H9 (cell line): ENCODE measurements around the gene PDCD4. TPM values are rescaled to one million over a fixed set of nuclear protein-coding genes. Genes with fewer than 3 reads are reported as not detected.
A peak's percentile ranks its signal among the peaks of the same experiment; 100 is the strongest.

Source experiments
- DNase-seq: peaks from one replicate; pipeline ENCODE4 v3.0.0-alpha.2; 2017
- H2AFZ ChIP-seq: one replicate; pipeline ENCODE4 v1.6.1; 2013; ENCODE audit warnings: mild to moderate bottlenecking, low read length, control low read depth, moderate library complexity
- H2AK5ac ChIP-seq: 2 replicates; pipeline ENCODE4 v1.6.1; 2013; ENCODE audit warnings: low read length, control low read depth, mixed read lengths; ENCODE audit not compliant: insufficient read length
- H2BK120ac ChIP-seq: one replicate; pipeline ENCODE4 v1.6.1; 2013; ENCODE audit warnings: low read depth, mild to moderate bottlenecking, low read length, control low read depth, inconsistent platforms; ENCODE audit not compliant: poor library complexity, severe bottlenecking
- H2BK12ac ChIP-seq: 2 replicates; pipeline ENCODE4 v1.6.1; 2013; ENCODE audit warnings: low read length, control low read depth, mixed read lengths, low read depth; ENCODE audit not compliant: insufficient read length
- H2BK15ac ChIP-seq: 2 replicates; pipeline ENCODE4 v1.6.1; 2013; ENCODE audit warnings: low read depth, low read length, control low read depth
- H2BK20ac ChIP-seq: one replicate; pipeline ENCODE4 v1.6.1; 2013; ENCODE audit warnings: low read depth, mild to moderate bottlenecking, low read length, control low read depth, inconsistent platforms; ENCODE audit not compliant: poor library complexity, severe bottlenecking
- H2BK5ac ChIP-seq: 2 replicates; pipeline ENCODE4 v1.6.1; 2013; ENCODE audit warnings: low read length, control low read depth, mixed read lengths; ENCODE audit not compliant: insufficient read length
- H3K14ac ChIP-seq: 2 replicates; pipeline ENCODE4 v1.6.1; 2013; ENCODE audit warnings: low read length, control low read depth; ENCODE audit not compliant: insufficient read depth
- H3K18ac ChIP-seq: 2 replicates; pipeline ENCODE4 v1.6.1; 2013; ENCODE audit warnings: low read depth, mild to moderate bottlenecking, mixed read lengths, low read length, control low read depth; ENCODE audit not compliant: insufficient read length
- H3K23ac ChIP-seq: 2 replicates; pipeline ENCODE4 v1.6.1; 2013; ENCODE audit warnings: low read length, control low read depth, mixed read lengths, low read depth; ENCODE audit not compliant: insufficient read length
- H3K23me2 ChIP-seq: 2 replicates; pipeline ENCODE4 v1.6.1; 2013; ENCODE audit warnings: low read depth, mild to moderate bottlenecking, mixed read lengths, low read length, control low read depth; ENCODE audit not compliant: insufficient read length, poor library complexity, severe bottlenecking
- H3K27ac ChIP-seq: 2 replicates; pipeline ENCODE4 v1.5.1; 2013; ENCODE audit warnings: low read length, control low read depth, mixed read lengths, low read depth; ENCODE audit not compliant: insufficient read length
- H3K27me3 ChIP-seq: 2 replicates; pipeline ENCODE4 v1.6.1; 2013; ENCODE audit warnings: low read length, control low read depth, inconsistent platforms; ENCODE audit not compliant: insufficient read depth
- H3K4ac ChIP-seq: 2 replicates; pipeline ENCODE4 v1.6.1; 2013; ENCODE audit warnings: low read depth, mild to moderate bottlenecking, control low read depth, inconsistent platforms, low read length, moderate library complexity
- H3K4me1 ChIP-seq: 2 replicates; pipeline ENCODE4 v1.6.1; 2013; ENCODE audit warnings: low read length, control low read depth, inconsistent platforms; ENCODE audit not compliant: insufficient read depth
- H3K4me2 ChIP-seq: 2 replicates; pipeline ENCODE4 v1.6.1; 2013; ENCODE audit warnings: low read length, control low read depth, mixed read lengths; ENCODE audit not compliant: insufficient read length, insufficient read depth
- H3K56ac ChIP-seq: 2 replicates; pipeline ENCODE4 v1.6.1; 2013; ENCODE audit warnings: low read depth, mild to moderate bottlenecking, mixed read lengths, low read length, control low read depth; ENCODE audit not compliant: insufficient read length
- H3K79me1 ChIP-seq: 2 replicates; pipeline ENCODE4 v1.6.1; 2013; ENCODE audit warnings: low read depth, mild to moderate bottlenecking, moderate library complexity, low read length, control low read depth, inconsistent platforms; ENCODE audit not compliant: insufficient read depth, poor library complexity, severe bottlenecking
- H3K79me2 ChIP-seq: 2 replicates; pipeline ENCODE4 v1.6.1; 2013; ENCODE audit warnings: low read length, control low read depth, inconsistent platforms; ENCODE audit not compliant: insufficient read depth
- H3K9ac ChIP-seq: 2 replicates; pipeline ENCODE4 v1.6.1; 2013; ENCODE audit warnings: low read length, control low read depth, mixed read lengths; ENCODE audit not compliant: insufficient read length; ENCODE audit errors: extremely low read depth
- H3K9me3 ChIP-seq: one replicate; pipeline ENCODE4 v1.6.1; 2013; ENCODE audit warnings: low read depth, low read length, inconsistent platforms; ENCODE audit not compliant: control insufficient read depth
- H3T11ph ChIP-seq: one replicate; pipeline ENCODE4 v1.6.1; 2013; ENCODE audit warnings: mild to moderate bottlenecking, low read length, control low read depth, inconsistent platforms
- H4K20me1 ChIP-seq: one replicate; pipeline ENCODE4 v1.6.1; 2013; ENCODE audit not compliant: control insufficient read depth, insufficient read length, insufficient read depth
- H4K5ac ChIP-seq: 2 replicates; pipeline ENCODE4 v1.6.1; 2013; ENCODE audit warnings: low read depth, mild to moderate bottlenecking, mixed read lengths, low read length, control low read depth; ENCODE audit not compliant: insufficient read length
- H4K8ac ChIP-seq: replicated peaks from 2 replicates; pipeline ENCODE4 v1.6.1; 2013; ENCODE audit warnings: low read length, control low read depth, mixed read lengths, low read depth; ENCODE audit not compliant: insufficient read length
- H4K91ac ChIP-seq: 2 replicates; pipeline ENCODE4 v1.6.1; 2013; ENCODE audit warnings: low read depth, mild to moderate bottlenecking, moderate library complexity, mixed read lengths, low read length, control low read depth; ENCODE audit not compliant: insufficient read length
- H3K27ac Mint-ChIP-seq, 3 experiments: 2 replicates in 2 of 3; 3 replicates in 1 of 3; pipeline ENCODE4 v1.8.0; 2020 to 2021; ENCODE audit warnings: mixed read lengths in 3 of 3, mild to moderate bottlenecking in 1 of 3, moderate library complexity in 1 of 3
- H3K27me3 Mint-ChIP-seq: 2 replicates; pipeline ENCODE4 v1.8.0; 2021; ENCODE audit warnings: low read depth, mild to moderate bottlenecking, moderate library complexity, mixed read lengths
- H3K36me3 Mint-ChIP-seq, 3 experiments: 2 replicates in 2 of 3; 3 replicates in 1 of 3; pipeline ENCODE4 v1.8.0; 2020 to 2021; ENCODE audit warnings: low read depth in 3 of 3, mixed read lengths in 3 of 3; ENCODE audit not compliant: insufficient read depth in 1 of 3
- H3K4me1 Mint-ChIP-seq, 2 experiments: 2 replicates each; pipeline ENCODE4 v1.8.0; 2020; ENCODE audit warnings: mixed read lengths in 2 of 2
- H3K4me3 Mint-ChIP-seq, 2 experiments: 2 replicates in 1 of 2; 3 replicates in 1 of 2; pipeline ENCODE4 v1.8.0; 2020 to 2021; ENCODE audit warnings: mild to moderate bottlenecking in 2 of 2, mixed read lengths in 2 of 2, moderate library complexity in 1 of 2
- H3K9me3 Mint-ChIP-seq, 2 experiments: 2 replicates in 1 of 2; 3 replicates in 1 of 2; pipeline ENCODE4 v1.8.0; 2020; ENCODE audit warnings: mild to moderate bottlenecking in 2 of 2, mixed read lengths in 2 of 2, moderate library complexity in 1 of 2
- CTCF ChIP-seq: fragments of 200-600 bp; sonication (generic); conservative IDR thresholded peaks from 3 replicates; pipeline ENCODE4 v1.8.0; 2021; ENCODE audit warnings: antibody characterized with exemption, mild to moderate bottlenecking
- WGBS: extraction: QIAGEN DNeasy Blood & Tissue Kit; methylation state at CpG from one replicate; pipeline ENCODE4 v1.1.7; 2013; ENCODE audit warnings: missing lambda C conversion rate, low lambda C conversion rate, mixed read lengths; ENCODE audit not compliant: insufficient read length; ENCODE audit errors: extremely low coverage; 5-methylcytosine and 5-hydroxymethylcytosine counted together
- total RNA-seq: library from RNA; stranded (reverse); gene quantifications from 2 replicates; pipeline ENCODE4 v1.2.1, GENCODE V29; 2021

PDCD4 gene
- total RNA-seq, 1 experiment from 2014 or later, result 29.3 TPM

- Mint-ChIP-seq H3K4me3 (no peak overlapping the region), H3K9me3 (no peaks in the 10 kb centered on the region), H3K4me1 (peaks cover 20 to 22% of the 10 kb centered on the region in 2 experiments), H3K27me3 (no peaks in the 10 kb centered on the region), H3K36me3 (no peaks in the 10 kb centered on the region), H3K27ac (peak overlapping the region in 2 of 3 experiments; percentile 55 to 80; a peak in 4 of 7 replicates)
- no peak overlapping the region for H4K5ac ChIP-seq
- H4K20me1 ChIP-seq, result no peaks in the 10 kb centered on the region
- no peak overlapping the region for H2BK5ac ChIP-seq
- no peak overlapping the region for H2BK20ac ChIP-seq
- H3T11ph ChIP-seq, result no peak overlapping the region
- H3K27ac ChIP-seq, result no peak overlapping the region
- no peak overlapping the region for H2BK12ac ChIP-seq
- no peak overlapping the region for H3K4me2 ChIP-seq
- DNase-seq, result peak; percentile 67
- no peak for TF ChIP-seq CTCF
- H3K14ac ChIP-seq, result no peak overlapping the region
- H3K9me3 ChIP-seq, result no peaks in the 10 kb centered on the region
- H3K23me2 ChIP-seq, result no peaks in the 10 kb centered on the region
- H2BK120ac ChIP-seq, result no peak overlapping the region
- no peak overlapping the region for H3K9ac ChIP-seq
- no peaks in the 10 kb centered on the region for H3K79me1 ChIP-seq
- H3K4ac ChIP-seq, result no peak overlapping the region
- no peak overlapping the region for H3K18ac ChIP-seq
- no peak overlapping the region for H4K91ac ChIP-seq
- H3K56ac ChIP-seq, result no peak overlapping the region
- H2BK15ac ChIP-seq, result no peak overlapping the region
- no peaks in the 10 kb centered on the region for H3K27me3 ChIP-seq
- H3K23ac ChIP-seq, result no peak overlapping the region
- no CpG with 5 or more reads among the region's 6 CpGs for WGBS
- no peak overlapping the region for H2AK5ac ChIP-seq
- H4K8ac ChIP-seq, result no peak overlapping the region
- no peaks in the 10 kb centered on the region for H3K4me1 ChIP-seq
- no peak overlapping the region for H2AFZ ChIP-seq
- no peaks in the 10 kb centered on the region for H3K79me2 ChIP-seq
Observed at GRCh38 chr10:110834629-110835301, 37.0 kb upstream of the PDCD4 start.
